Measurements from ENCODE around the gene LRBA.
"Not testable (repeated sequence)": the region's sequence is repeated elsewhere in the genome, so short reads cannot be mapped to it uniquely, and the experiment has no call there.

The LRBA gene

GRCh38 chr4:150957981-150958380, 57.1 kb downstream of the LRBA start:
- H3K27me3 ChIP-seq (replicated peaks in 2 of 5; ENCODE audit: control insufficient read depth in 4 of 5, insufficient read depth in 5 of 5, low read length in 4 of 5); DNase-seq; H3K4me3 ChIP-seq (ENCODE audit: control insufficient read depth in 1 of 7, extremely low read depth in 1 of 7, insufficient read depth in 4 of 7, low read depth in 2 of 7, low read length in 6 of 7); H3K4me1 ChIP-seq (ENCODE audit: control extremely low read depth in 1 of 4, control insufficient read depth in 4 of 4, insufficient read depth in 4 of 4, low read length in 3 of 4); POLR2A ChIA-PET; H3K27ac ChIP-seq (ENCODE audit: insufficient read depth in 1 of 2, low read depth in 1 of 2, low read length in 2 of 2, poor library complexity in 1 of 2, severe bottlenecking in 2 of 2): not testable (repeated sequence)
- H3K36me3 ChIP-seq (ENCODE audit: control insufficient read depth in 4 of 4, insufficient read depth in 4 of 4, low read length in 3 of 4) = peaks cover 0 to 31% (median 7%) of the 10 kb centered on the region in 4 experiments
- WGBS (ENCODE audit: insufficient coverage) = 95% methylated on average over 4 of the region's 4 CpGs
- peaks cover 0 to 16% (median 16%) of the 10 kb centered on the region in 5 experiments for H3K9me3 ChIP-seq (ENCODE audit: control extremely low read depth in 1 of 5, control insufficient read depth in 4 of 5, insufficient read depth in 2 of 5, low read depth in 1 of 5, low read length in 4 of 5)
- CTCF ChIA-PET = interaction anchor here (1.1 to 1.4 kb wide), 2 partner anchors 46 to 91 kb away, joined by 4 read pairs; no protein-coding TSS in a partner anchor

- H3K27me3 ChIP-seq (replicated peaks in 2 of 5; ENCODE audit: control insufficient read depth in 4 of 5, insufficient read depth in 5 of 5, low read length in 4 of 5); H3K27ac ChIP-seq (ENCODE audit: insufficient read depth in 1 of 2, low read depth in 1 of 2, low read length in 2 of 2, poor library complexity in 1 of 2, severe bottlenecking in 2 of 2); H3K4me1 ChIP-seq (ENCODE audit: control extremely low read depth in 1 of 4, control insufficient read depth in 4 of 4, insufficient read depth in 4 of 4, low read length in 3 of 4); DNase-seq; POLR2A ChIA-PET: not testable (repeated sequence)
- CTCF ChIA-PET = interaction anchor here (0.9 to 1.9 kb wide), 3 partner anchors 13 to 659 kb away, joined by 3 to 4 read pairs (median 4); no protein-coding TSS in a partner anchor
- peak overlapping the region in 1 of 7 experiments; percentile 13 for H3K4me3 ChIP-seq (ENCODE audit: control insufficient read depth in 1 of 7, extremely low read depth in 1 of 7, insufficient read depth in 4 of 7, low read depth in 2 of 7, low read length in 6 of 7)
- WGBS (ENCODE audit: insufficient coverage) = no CpG with 5 or more reads among the region's 1 CpG
- H3K9me3 ChIP-seq (ENCODE audit: control extremely low read depth in 1 of 5, control insufficient read depth in 4 of 5, insufficient read depth in 2 of 5, low read depth in 1 of 5, low read length in 4 of 5) = peaks cover 0 to 16% (median 16%) of the 10 kb centered on the region in 5 experiments
- H3K36me3 ChIP-seq (ENCODE audit: control insufficient read depth in 4 of 4, insufficient read depth in 4 of 4, low read length in 3 of 4) = peaks cover 0 to 32% (median 7%) of the 10 kb centered on the region in 4 experiments
Observed at GRCh38 chr4:150957095-150957494, 58.0 kb downstream of the LRBA start.

GRCh38 chr4:150953916-150954315, 61.2 kb downstream of the LRBA start:
- Histone ChIP-seq H3K9me3 (ENCODE audit: control extremely low read depth in 1 of 5, control insufficient read depth in 4 of 5, insufficient read depth in 2 of 5, low read depth in 1 of 5, low read length in 4 of 5) (peaks cover 2 to 21% (median 15%) of the 10 kb centered on the region in 5 experiments), H3K36me3 (ENCODE audit: control insufficient read depth in 4 of 4, insufficient read depth in 4 of 4, low read length in 3 of 4) (peaks cover 0 to 30% (median 7%) of the 10 kb centered on the region in 4 experiments)
- WGBS (ENCODE audit: insufficient coverage) = 100% methylated on average over 7 of the region's 28 CpGs
- H3K4me1 ChIP-seq (ENCODE audit: control extremely low read depth in 1 of 4, control insufficient read depth in 4 of 4, insufficient read depth in 4 of 4, low read length in 3 of 4); H3K27ac ChIP-seq (ENCODE audit: insufficient read depth in 1 of 2, low read depth in 1 of 2, low read length in 2 of 2, poor library complexity in 1 of 2, severe bottlenecking in 2 of 2); H3K27me3 ChIP-seq (replicated peaks in 2 of 5; ENCODE audit: control insufficient read depth in 4 of 5, insufficient read depth in 5 of 5, low read length in 4 of 5); DNase-seq; CTCF ChIA-PET; POLR2A ChIA-PET; H3K4me3 ChIP-seq (ENCODE audit: control insufficient read depth in 1 of 7, extremely low read depth in 1 of 7, insufficient read depth in 4 of 7, low read depth in 2 of 7, low read length in 6 of 7): not testable (repeated sequence)

- POLR2A ChIA-PET = no interaction called here
- no peaks in the 10 kb centered on the region for H3K27me3 ChIP-seq (replicated peaks in 2 of 5; ENCODE audit: control insufficient read depth in 4 of 5, insufficient read depth in 5 of 5, low read length in 4 of 5)
- peaks cover 0 to 15% (median 3%) of the 10 kb centered on the region in 4 experiments for H3K36me3 ChIP-seq (ENCODE audit: control insufficient read depth in 4 of 4, insufficient read depth in 4 of 4, low read length in 3 of 4)
- no peak for DNase-seq
- CTCF ChIA-PET = interaction anchor here (1.3 to 1.4 kb wide), 2 partner anchors 9 to 11 kb away, joined by 3 to 4 read pairs; no protein-coding TSS in a partner anchor
- no peak overlapping the region for H3K27ac ChIP-seq (ENCODE audit: insufficient read depth in 1 of 2, low read depth in 1 of 2, low read length in 2 of 2, poor library complexity in 1 of 2, severe bottlenecking in 2 of 2)
- H3K4me3 ChIP-seq (ENCODE audit: control insufficient read depth in 1 of 7, extremely low read depth in 1 of 7, insufficient read depth in 4 of 7, low read depth in 2 of 7, low read length in 6 of 7) = no peak overlapping the region
- H3K4me1 ChIP-seq (ENCODE audit: control extremely low read depth in 1 of 4, control insufficient read depth in 4 of 4, insufficient read depth in 4 of 4, low read length in 3 of 4) = peaks cover 0 to 15% (median 8%) of the 10 kb centered on the region in 4 experiments
- WGBS (ENCODE audit: insufficient coverage) = 92% methylated on average over 2 of the region's 6 CpGs
- peaks cover 0 to 10% (median 3%) of the 10 kb centered on the region in 5 experiments for H3K9me3 ChIP-seq (ENCODE audit: control extremely low read depth in 1 of 5, control insufficient read depth in 4 of 5, insufficient read depth in 2 of 5, low read depth in 1 of 5, low read length in 4 of 5)
Observed at GRCh38 chr4:150952167-150952845, 62.8 kb downstream of the LRBA start.

- peaks cover 0 to 4% (median 0%) of the 10 kb centered on the region in 5 experiments for H3K9me3 ChIP-seq (ENCODE audit: control extremely low read depth in 1 of 5, control insufficient read depth in 4 of 5, insufficient read depth in 2 of 5, low read depth in 1 of 5, low read length in 4 of 5)
- H3K36me3 ChIP-seq (ENCODE audit: control insufficient read depth in 4 of 4, insufficient read depth in 4 of 4, low read length in 3 of 4) = peaks cover 0 to 8% (median 1%) of the 10 kb centered on the region in 4 experiments
- H3K27me3 ChIP-seq (replicated peaks in 2 of 5; ENCODE audit: control insufficient read depth in 4 of 5, insufficient read depth in 5 of 5, low read length in 4 of 5) = no peaks in the 10 kb centered on the region
- no peak for DNase-seq
- CTCF ChIA-PET = interaction anchor here (1.0 to 1.4 kb wide), 3 partner anchors 10 to 16 kb away, joined by 3 to 4 read pairs (median 3); no protein-coding TSS in a partner anchor
- peaks cover 0 to 25% (median 13%) of the 10 kb centered on the region in 4 experiments for H3K4me1 ChIP-seq (ENCODE audit: control extremely low read depth in 1 of 4, control insufficient read depth in 4 of 4, insufficient read depth in 4 of 4, low read length in 3 of 4)
- 92% methylated on average over 2 of the region's 2 CpGs for WGBS (ENCODE audit: insufficient coverage)
- no peak overlapping the region for H3K4me3 ChIP-seq (ENCODE audit: control insufficient read depth in 1 of 7, extremely low read depth in 1 of 7, insufficient read depth in 4 of 7, low read depth in 2 of 7, low read length in 6 of 7)
- POLR2A ChIA-PET = interaction anchor here (1.1 kb wide), 1 partner anchor 81 kb away, joined by 5 read pairs; no protein-coding TSS in a partner anchor
- H3K27ac ChIP-seq (ENCODE audit: insufficient read depth in 1 of 2, low read depth in 1 of 2, low read length in 2 of 2, poor library complexity in 1 of 2, severe bottlenecking in 2 of 2) = peak overlapping the region in 1 of 2 experiments; percentile 35
Observed at GRCh38 chr4:150950657-150951288, 64.3 kb downstream of the LRBA start.

GRCh38 chr4:150949943-150950342, 65.1 kb downstream of the LRBA start:
- Histone ChIP-seq H3K27ac (ENCODE audit: insufficient read depth in 1 of 2, low read depth in 1 of 2, low read length in 2 of 2, poor library complexity in 1 of 2, severe bottlenecking in 2 of 2) (no peak overlapping the region), H3K4me3 (ENCODE audit: control insufficient read depth in 1 of 7, extremely low read depth in 1 of 7, insufficient read depth in 4 of 7, low read depth in 2 of 7, low read length in 6 of 7) (no peak overlapping the region), H3K9me3 (ENCODE audit: control extremely low read depth in 1 of 5, control insufficient read depth in 4 of 5, insufficient read depth in 2 of 5, low read depth in 1 of 5, low read length in 4 of 5) (peaks cover 0 to 4% (median 0%) of the 10 kb centered on the region in 5 experiments), H3K4me1 (ENCODE audit: control extremely low read depth in 1 of 4, control insufficient read depth in 4 of 4, insufficient read depth in 4 of 4, low read length in 3 of 4) (peaks cover 0 to 26% (median 15%) of the 10 kb centered on the region in 4 experiments), H3K36me3 (ENCODE audit: control insufficient read depth in 4 of 4, insufficient read depth in 4 of 4, low read length in 3 of 4) (peaks cover 0 to 4% (median under 1%) of the 10 kb centered on the region in 4 experiments), H3K27me3 (replicated peaks in 2 of 5; ENCODE audit: control insufficient read depth in 4 of 5, insufficient read depth in 5 of 5, low read length in 4 of 5) (no peaks in the 10 kb centered on the region)
- ChIA-PET POLR2A (no interaction called here), CTCF (interaction anchor here (1.9 kb wide), 1 partner anchor 12 kb away, joined by 9 read pairs; no protein-coding TSS in a partner anchor)
- DNase-seq = peak in 1 of 3 donors; percentile 29

Measured in common myeloid progenitor, CD34-positive (primary cell).